HG02678 (cell line): ENCODE data around the gene GMEB1.
A peak's percentile ranks its signal among the peaks of the same experiment; 100 is the strongest.
"Not testable (repeated sequence)": the region's sequence is repeated elsewhere in the genome, so short reads cannot be mapped to it uniquely, and the experiment has no call there.

Experiments used
- ATAC-seq: cut with Tn5 transposase; IDR thresholded peaks from one replicate; pipeline ENCODE4 v1.9.1; 2021; ENCODE audit warnings: mild to moderate bottlenecking, moderate library complexity; ENCODE audit not compliant: unreplicated experiment

Gene GMEB1, protein sequence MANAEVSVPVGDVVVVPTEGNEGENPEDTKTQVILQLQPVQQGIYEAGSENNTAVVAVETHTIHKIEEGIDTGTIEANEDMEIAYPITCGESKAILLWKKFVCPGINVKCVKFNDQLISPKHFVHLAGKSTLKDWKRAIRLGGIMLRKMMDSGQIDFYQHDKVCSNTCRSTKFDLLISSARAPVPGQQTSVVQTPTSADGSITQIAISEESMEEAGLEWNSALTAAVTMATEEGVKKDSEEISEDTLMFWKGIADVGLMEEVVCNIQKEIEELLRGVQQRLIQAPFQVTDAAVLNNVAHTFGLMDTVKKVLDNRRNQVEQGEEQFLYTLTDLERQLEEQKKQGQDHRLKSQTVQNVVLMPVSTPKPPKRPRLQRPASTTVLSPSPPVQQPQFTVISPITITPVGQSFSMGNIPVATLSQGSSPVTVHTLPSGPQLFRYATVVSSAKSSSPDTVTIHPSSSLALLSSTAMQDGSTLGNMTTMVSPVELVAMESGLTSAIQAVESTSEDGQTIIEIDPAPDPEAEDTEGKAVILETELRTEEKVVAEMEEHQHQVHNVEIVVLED

DNA sequence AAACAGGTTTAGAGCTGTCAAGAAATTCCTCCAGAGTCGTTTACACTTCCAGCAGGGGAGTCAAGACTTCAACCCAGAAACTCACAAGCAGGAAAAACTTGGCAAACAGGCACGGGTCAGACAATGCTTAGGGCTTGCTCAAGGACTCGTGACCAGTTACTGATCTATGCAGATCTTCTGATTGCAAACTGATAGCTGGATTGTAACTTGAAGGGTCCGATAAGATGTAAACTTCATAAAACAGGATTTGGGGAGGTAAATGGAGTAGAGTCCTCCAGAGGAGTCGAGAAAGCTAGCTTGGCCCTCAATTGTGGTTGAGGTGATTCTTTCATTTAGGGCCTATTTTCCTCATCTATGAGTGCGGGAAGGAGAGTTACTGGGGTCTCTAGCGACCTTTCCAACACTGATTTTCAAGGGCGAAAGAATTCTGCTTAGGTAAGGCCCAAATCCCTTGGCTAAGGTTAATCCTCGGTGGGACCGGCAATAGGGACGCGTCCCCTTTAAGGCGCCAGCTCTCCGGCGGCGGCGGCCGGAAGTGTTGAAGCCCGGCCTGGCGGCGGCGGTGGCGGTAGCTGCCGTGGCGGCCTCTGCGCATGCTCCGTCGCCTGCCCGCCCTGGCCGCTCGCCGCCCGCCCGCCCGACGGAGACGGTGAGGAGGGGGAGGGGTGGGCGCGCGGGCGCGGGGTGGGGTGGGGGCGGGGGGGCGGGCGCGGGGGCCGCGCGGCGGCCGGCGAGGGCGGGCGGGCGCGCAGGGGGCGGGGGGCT, at the start of gene GMEB1:
TSS of gene GMEB1 (plus strand) at position 594 of the 765 bp plus-strand sequence. CDS start 14,829 bp downstream, outside the sequence.
- peak; percentile 81 for ATAC-seq

GRCh38 chr1:28631713-28632112, 36.9 kb upstream of the GMEB1 start:
- ATAC-seq, result no peak

- ATAC-seq, result no peak
Observed at GRCh38 chr1:28632560-28632959, 36.0 kb upstream of the GMEB1 start.

DNA sequence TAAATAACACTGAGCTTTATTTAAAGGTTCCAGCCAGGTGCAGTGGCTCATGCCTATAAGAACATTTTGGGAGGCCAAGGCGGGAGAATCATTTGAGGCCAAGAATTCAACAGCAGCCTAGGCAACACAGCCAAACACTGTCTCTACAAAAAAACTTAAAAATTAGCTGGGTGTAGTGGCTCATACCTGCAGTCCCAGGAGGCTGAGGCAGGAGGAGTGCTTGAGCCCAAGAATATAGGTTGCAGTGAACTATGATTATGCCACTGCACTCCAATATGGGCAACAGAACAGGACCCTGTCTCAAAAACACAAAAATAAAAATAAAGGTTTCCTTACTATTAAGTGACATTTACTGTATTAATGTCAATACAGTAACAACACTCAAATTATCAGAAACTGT, 27.8 kb upstream of the GMEB1 start:
- ATAC-seq, result no peak

DNA sequence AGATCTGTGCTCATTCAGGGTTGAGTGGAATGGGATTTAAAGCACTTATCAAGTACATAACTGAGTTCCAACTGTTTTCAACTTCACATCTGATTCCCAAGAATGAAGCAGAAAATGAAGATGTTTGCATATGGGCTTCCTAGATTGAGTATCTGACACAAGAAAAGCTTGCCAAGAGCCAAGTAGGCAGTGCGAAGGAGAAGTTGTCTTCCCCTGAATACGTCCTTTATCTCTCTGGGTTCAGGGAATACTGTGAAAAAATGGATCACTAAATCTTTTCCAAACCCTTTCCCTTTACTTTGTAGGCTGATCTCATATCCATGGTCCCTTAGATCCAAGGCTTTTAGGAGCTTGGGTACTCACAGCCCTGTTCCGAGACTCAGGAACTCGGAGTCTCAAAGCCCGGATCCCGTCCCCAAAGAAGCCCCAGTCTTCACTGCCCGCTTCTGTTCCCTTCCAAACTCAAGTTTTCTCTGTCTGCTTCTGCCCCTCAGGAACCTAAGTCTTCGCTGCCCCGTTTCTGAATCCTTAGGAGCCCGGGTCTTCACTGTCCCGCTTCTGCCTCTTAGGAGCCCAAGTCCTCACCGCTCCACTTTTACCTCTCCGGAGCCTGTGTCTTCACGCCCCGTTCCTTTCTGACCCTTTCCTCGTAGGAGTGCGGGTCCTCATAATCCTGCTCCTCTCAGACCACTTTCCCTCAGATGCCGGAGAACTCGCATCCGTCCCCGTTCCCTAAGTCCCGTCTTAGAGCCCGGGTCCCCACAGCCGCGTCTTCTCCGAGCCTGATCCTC, 26.3 kb upstream of the GMEB1 start:
- peak; percentile 6 for ATAC-seq

- ATAC-seq, result peak; percentile 87
Observed at GRCh38 chr1:28642847-28643635, 25.5 kb upstream of the GMEB1 start, which contains the start of gene TAF12. Gene TAF12, minus strand, starts transcription at chr1:28643067. Its CDS starts 20,986 bp downstream, at chr1:28622081.

DNA sequence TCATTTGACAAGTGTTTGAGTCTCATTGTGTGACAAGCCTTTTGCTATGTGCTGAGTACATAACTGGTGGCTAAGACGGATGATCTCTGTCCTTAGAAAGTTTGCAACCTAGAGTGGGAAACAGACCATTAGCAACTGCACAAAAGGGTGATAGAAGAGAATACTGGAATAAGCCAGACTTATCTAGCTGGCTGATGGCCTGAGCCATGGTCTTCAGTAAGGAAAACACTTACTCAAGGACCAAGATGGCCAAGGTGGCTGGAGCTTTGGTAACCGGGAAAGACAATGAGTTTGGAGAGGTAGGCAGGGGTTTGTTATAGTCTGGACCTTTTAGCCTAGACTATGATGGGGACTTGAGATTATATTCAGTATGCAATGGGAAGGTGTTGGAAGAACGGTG, 24.1 kb upstream of the GMEB1 start:
- ATAC-seq, result no peak

DNA sequence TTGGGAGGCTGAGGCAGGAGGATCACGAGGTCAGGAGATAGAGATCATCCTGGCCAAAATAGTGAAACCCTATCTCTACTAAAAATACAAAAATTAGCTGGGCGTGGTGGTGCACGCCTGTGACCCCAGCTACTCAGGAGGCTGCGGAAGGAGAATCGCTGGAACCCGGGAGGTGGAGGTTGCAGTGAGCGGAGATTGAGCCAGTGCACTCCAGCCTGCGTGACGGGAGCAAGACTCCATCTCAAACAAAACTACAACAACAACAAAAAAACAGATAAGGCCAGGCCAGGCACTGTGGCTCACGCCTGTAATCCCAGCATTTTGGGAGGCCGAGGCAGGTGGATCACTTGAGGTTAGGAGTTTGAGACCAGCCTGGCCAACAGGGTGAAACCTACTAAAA, 23.2 kb upstream of the GMEB1 start:
- ATAC-seq, result not testable (repeated sequence)

DNA sequence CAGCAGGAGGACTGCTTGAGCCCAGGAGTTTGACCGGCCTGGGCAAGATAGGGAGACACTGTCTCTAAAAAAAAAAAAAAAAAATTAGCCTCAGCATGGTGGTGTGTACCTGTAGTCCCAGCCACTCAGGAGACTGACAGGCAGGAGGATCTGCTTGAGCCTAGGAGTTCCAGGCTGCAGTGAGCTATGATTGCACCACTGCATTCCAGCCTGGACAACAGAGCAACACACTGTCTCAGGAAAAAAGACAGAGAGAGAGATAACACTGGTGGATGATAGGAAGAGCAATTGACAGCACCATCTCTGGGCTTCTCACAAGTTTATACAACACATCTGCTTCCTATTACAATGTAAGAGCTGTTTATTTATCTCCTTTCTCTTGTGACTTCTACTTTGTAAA, 22.5 kb upstream of the GMEB1 start:
- ATAC-seq, result no peak

DNA sequence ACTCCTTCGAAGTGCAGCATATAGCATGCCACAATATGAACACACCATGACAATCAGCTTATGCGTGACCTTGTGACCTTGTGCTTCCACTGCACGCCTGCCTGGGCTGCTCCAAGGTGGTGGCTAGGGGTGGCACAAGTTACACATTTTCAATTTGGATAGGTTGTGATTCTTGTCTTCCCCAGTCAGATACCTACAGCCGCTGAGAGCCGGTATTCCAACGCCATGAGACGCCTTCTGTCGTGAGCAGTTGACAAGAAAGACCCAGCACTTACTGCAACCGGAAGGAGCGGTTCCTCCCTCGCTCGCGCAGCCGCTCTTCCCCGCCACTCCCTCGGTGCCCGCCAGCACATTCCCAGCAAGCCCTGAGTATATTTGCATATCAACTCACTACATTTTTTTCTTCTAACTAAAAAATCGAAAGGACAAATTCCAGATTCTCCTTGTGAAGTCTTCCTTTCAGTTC, 20.5 kb upstream of the GMEB1 start:
- ATAC-seq, result peak; percentile 72

GRCh38 chr1:28648474-28649198, 19.9 kb upstream of the GMEB1 start, which contains the start of gene RNU11:
Gene RNU11, plus strand, starts transcription at chr1:28648600.
- ATAC-seq, result peak; percentile 61

DNA sequence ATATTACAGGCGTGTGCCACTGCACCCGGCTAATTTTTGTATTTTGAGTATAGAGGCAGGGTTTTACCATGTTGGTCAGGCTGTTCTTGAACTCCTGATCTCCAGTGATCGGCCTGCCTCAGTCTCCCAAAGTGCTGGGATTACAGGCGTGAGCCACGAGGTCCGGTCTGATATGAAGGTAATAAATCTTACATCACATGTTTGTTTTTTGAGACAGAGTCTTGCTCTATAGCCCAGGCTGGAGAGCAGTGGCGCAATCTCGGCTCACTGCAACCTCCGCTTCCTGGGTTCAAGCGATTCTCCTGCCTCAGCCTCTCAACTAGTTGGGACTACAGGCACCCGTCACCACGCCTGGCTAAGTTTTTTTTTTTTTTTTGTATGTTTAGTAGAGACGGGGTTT, 15.5 kb upstream of the GMEB1 start:
- not testable (repeated sequence) for ATAC-seq

GRCh38 chr1:28653870-28654269, 14.7 kb upstream of the GMEB1 start:
- ATAC-seq, result not testable (repeated sequence)

- not testable (repeated sequence) for ATAC-seq
Observed at GRCh38 chr1:28655448-28656311, 12.9 kb upstream of the GMEB1 start.

- no peak for ATAC-seq
Observed at GRCh38 chr1:28656335-28656734, 12.2 kb upstream of the GMEB1 start.

DNA sequence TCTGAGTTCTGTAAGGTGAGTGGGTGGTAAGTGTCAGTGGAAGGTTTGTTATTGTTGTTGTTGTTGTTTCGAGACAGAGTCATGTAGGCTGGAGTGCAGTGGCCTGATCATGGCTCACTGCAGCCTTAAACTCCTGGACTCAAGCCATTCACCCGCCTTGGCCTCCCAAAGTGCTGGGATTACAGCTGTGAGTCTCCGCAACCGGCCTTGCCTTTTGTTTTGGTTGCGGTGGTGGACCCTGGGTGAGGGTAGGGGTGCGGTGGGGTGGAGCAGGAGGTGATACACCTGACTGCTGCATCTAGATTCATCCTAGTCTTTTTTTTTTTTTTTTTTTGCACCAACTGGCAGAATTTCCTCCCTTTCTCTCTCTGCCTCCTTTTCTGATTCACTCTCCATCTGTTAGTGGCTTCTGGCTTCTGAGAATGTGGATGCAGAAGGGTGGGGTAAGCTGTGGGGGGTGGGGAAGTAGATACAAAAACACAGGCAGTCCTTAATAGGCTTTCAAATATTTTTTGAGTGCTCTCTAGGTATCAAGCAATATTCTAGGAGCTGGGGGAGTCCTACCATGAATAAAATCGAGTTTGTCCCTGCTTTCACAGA, 4.6 kb upstream of the GMEB1 start:
- ATAC-seq, result no peak

- ATAC-seq, result no peak
Observed at GRCh38 chr1:28666806-28667205, 1.8 kb upstream of the GMEB1 start.
